HEK293 (cell line): ENCODE measurements around the gene TBC1D14.

ENCODE experiments used
- CTCF ChIP-seq: fragments of 450-650 bp; formaldehyde crosslinking; IDR thresholded peaks from 2 replicates; pipeline ENCODE4 v1.5.1; 2016; ENCODE audit warnings: missing biosample characterization, missing genetic modification characterization
- TCF7L2 ChIP-seq: IDR thresholded peaks from 2 replicates; pipeline ENCODE4 v1.6.1; 2011; ENCODE audit warnings: low read depth, mild to moderate bottlenecking, inconsistent platforms, low read length, moderate library complexity, borderline replicate concordance
- ZNF280D ChIP-seq: fragments of 450-650 bp; formaldehyde crosslinking; IDR thresholded peaks from 2 replicates; pipeline ENCODE4 v1.5.1; 2016; ENCODE audit warnings: missing biosample characterization, missing genetic modification characterization

GRCh38 chr4:7066493-7066892 lies 156.9 kb downstream of the TBC1D14 start:
- TF ChIP-seq ZNF280D (tag by site-specific recombination) (no peak), CTCF (tag by site-specific recombination) (no peak), TCF7L2 (no peak)
